Mesenchymal stem cell (in vitro differentiated cells and primary cell): ENCODE data around the gene TOGARAM2.

Experiments
- DNase-seq: peaks from one replicate; pipeline ENCODE4 v3.0.0-alpha.2; 2013
- H2AFZ ChIP-seq: one replicate; pipeline ENCODE4 v1.6.1; 2013; ENCODE audit warnings: low read depth, mild to moderate bottlenecking, control low read depth, inconsistent platforms, low read length, moderate library complexity
- H2AK5ac ChIP-seq: 2 replicates; pipeline ENCODE4 v1.6.1; 2013; ENCODE audit warnings: low read length, moderate library complexity, mild to moderate bottlenecking, inconsistent platforms; ENCODE audit not compliant: severe bottlenecking
- H2BK120ac ChIP-seq: one replicate; pipeline ENCODE4 v1.6.1; 2013; ENCODE audit warnings: low read depth, mild to moderate bottlenecking, inconsistent platforms, low read length, moderate library complexity
- H2BK12ac ChIP-seq, 2 experiments: one replicate each; pipeline ENCODE4 v1.6.1; 2013; ENCODE audit warnings: inconsistent platforms in 2 of 2, low read length in 2 of 2, mild to moderate bottlenecking in 2 of 2, moderate library complexity in 2 of 2, control low read depth in 1 of 2
- H2BK15ac ChIP-seq: one replicate; pipeline ENCODE4 v1.6.1; 2013; ENCODE audit warnings: mild to moderate bottlenecking, low read depth, inconsistent platforms; ENCODE audit not compliant: poor library complexity, severe bottlenecking
- H2BK5ac ChIP-seq: 2 replicates; pipeline ENCODE4 v1.6.1; 2013; ENCODE audit warnings: low read depth, mild to moderate bottlenecking, low read length, control low read depth, inconsistent platforms; ENCODE audit not compliant: poor library complexity, severe bottlenecking
- H3K14ac ChIP-seq, 2 experiments: one replicate each; pipeline ENCODE4 v1.6.1; 2013; ENCODE audit warnings: inconsistent platforms in 2 of 2, low read length in 2 of 2, control low read depth in 1 of 2, mild to moderate bottlenecking in 1 of 2, moderate library complexity in 1 of 2
- H3K18ac ChIP-seq, 2 experiments: one replicate each; pipeline ENCODE4 v1.6.1; 2013; ENCODE audit warnings: inconsistent platforms in 2 of 2, low read length in 2 of 2, control low read depth in 1 of 2, low read depth in 1 of 2, mild to moderate bottlenecking in 1 of 2
- H3K23ac ChIP-seq, 2 experiments: one replicate each; pipeline ENCODE4 v1.6.1; 2013; ENCODE audit warnings: inconsistent platforms in 2 of 2, low read length in 2 of 2, mild to moderate bottlenecking in 2 of 2, moderate library complexity in 2 of 2, control low read depth in 1 of 2
- H3K27ac ChIP-seq: 2 replicates; pipeline ENCODE4 v1.5.1; 2013; ENCODE audit warnings: mild to moderate bottlenecking, moderate library complexity, low read length, control low read depth, inconsistent platforms; ENCODE audit not compliant: poor library complexity, severe bottlenecking
- H3K27me3 ChIP-seq, 2 experiments: 2 replicates each; pipeline versions ENCODE4 v1.6.1 to v1.7.0; 2013; ENCODE audit warnings: low read length in 2 of 2, mild to moderate bottlenecking in 2 of 2, moderate library complexity in 2 of 2, control low read depth in 1 of 2, inconsistent platforms in 1 of 2; ENCODE audit not compliant: control insufficient read depth in 1 of 2, insufficient read depth in 1 of 2
- H3K36me3 ChIP-seq, 2 experiments: 2 replicates each; pipeline versions ENCODE4 v1.6.1 to v1.7.0; 2013; ENCODE audit warnings: low read length in 2 of 2, control low read depth in 1 of 2, inconsistent platforms in 1 of 2, low read depth in 1 of 2, mild to moderate bottlenecking in 1 of 2; ENCODE audit not compliant: insufficient read depth in 2 of 2, control insufficient read depth in 1 of 2
- H3K4ac ChIP-seq, 2 experiments: one replicate each; pipeline ENCODE4 v1.6.1; 2013; ENCODE audit warnings: inconsistent platforms in 2 of 2, low read length in 2 of 2, mild to moderate bottlenecking in 2 of 2, moderate library complexity in 2 of 2, control low read depth in 1 of 2, low read depth in 1 of 2
- H3K4me1 ChIP-seq: 2 replicates; pipeline ENCODE4 v1.6.1; 2013; ENCODE audit warnings: low read depth, low read length, control low read depth; ENCODE audit not compliant: control insufficient read depth, insufficient read depth
- H3K4me2 ChIP-seq: 2 replicates; pipeline ENCODE4 v1.6.1; 2013; ENCODE audit warnings: low read length, mild to moderate bottlenecking, inconsistent platforms; ENCODE audit not compliant: poor library complexity, severe bottlenecking
- H3K4me3 ChIP-seq, 2 experiments: 2 replicates each; pipeline versions ENCODE4 v1.5.1 to v1.7.0; 2013; ENCODE audit warnings: low read length in 2 of 2, mild to moderate bottlenecking in 2 of 2, control low read depth in 1 of 2, low read depth in 1 of 2; ENCODE audit not compliant: insufficient read depth in 1 of 2
- H3K79me1 ChIP-seq: replicated peaks from 2 replicates; pipeline ENCODE4 v1.6.1; 2013; ENCODE audit warnings: mild to moderate bottlenecking, control low read depth, low read length, inconsistent platforms; ENCODE audit not compliant: poor library complexity, severe bottlenecking
- H3K9ac ChIP-seq: 2 replicates; pipeline ENCODE4 v1.7.0; 2013; ENCODE audit warnings: mild to moderate bottlenecking, low read length, moderate library complexity
- H3K9me3 ChIP-seq: 2 replicates; pipeline ENCODE4 v1.7.0; 2013; ENCODE audit warnings: mild to moderate bottlenecking, low read length; ENCODE audit not compliant: control insufficient read depth
- H4K8ac ChIP-seq: one replicate; pipeline ENCODE4 v1.6.1; 2013; ENCODE audit warnings: inconsistent platforms, mild to moderate bottlenecking, low read length, moderate library complexity
- H4K91ac ChIP-seq: one replicate; pipeline ENCODE4 v1.6.1; 2013; ENCODE audit warnings: mild to moderate bottlenecking, low read length, inconsistent platforms
- WGBS: methylation state at CpG from one replicate; pipeline ENCODE4 v1.1.7; 2013; ENCODE audit warnings: mixed read lengths; 5-methylcytosine and 5-hydroxymethylcytosine counted together

The TOGARAM2 gene

DNA sequence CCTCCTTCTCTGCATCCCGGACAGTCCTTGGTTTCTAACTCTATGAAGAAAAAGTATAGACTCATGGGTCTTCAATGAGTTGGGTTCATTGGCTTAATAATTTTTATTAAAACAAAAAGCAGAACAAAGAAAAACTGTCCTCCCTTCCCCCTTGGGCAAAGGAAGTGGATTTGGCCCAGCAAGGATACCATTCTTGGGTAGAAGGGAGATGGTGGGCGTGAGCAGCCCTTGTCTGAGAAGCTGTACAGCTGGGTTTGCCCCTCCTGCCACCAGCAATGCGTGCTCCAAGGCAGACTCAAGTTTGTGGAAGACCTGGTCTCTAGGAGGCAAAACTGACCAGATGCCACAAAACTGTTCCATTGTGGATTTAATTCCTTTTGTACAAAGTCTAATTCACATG lies 80.5 kb downstream of the TOGARAM2 start:
- H3K36me3 ChIP-seq: no peaks in the 10 kb centered on the region
- no peak overlapping the region for H3K9ac ChIP-seq
- no peak for DNase-seq
- H3K18ac ChIP-seq: no peak overlapping the region
- no peak overlapping the region for H3K14ac ChIP-seq
- H2BK15ac ChIP-seq: no peak overlapping the region
- H4K8ac ChIP-seq: no peak overlapping the region
- H3K27me3 ChIP-seq: peaks cover 0 to 9% of the 10 kb centered on the region in 2 experiments
- peak overlapping the region in 1 of 2 experiments; percentile 34 for H3K23ac ChIP-seq
- H2BK5ac ChIP-seq: no peak overlapping the region
- 95% methylated on average over 2 of the region's 3 CpGs for WGBS
- no peak overlapping the region for H3K4ac ChIP-seq
- no peak overlapping the region for H4K91ac ChIP-seq
- no peak overlapping the region for H2AK5ac ChIP-seq
- H3K9me3 ChIP-seq: no peaks in the 10 kb centered on the region
- no peak overlapping the region for H3K27ac ChIP-seq
- H2BK12ac ChIP-seq: no peak overlapping the region
- no peaks in the 10 kb centered on the region for H3K79me1 ChIP-seq
- no peak overlapping the region for H2BK120ac ChIP-seq
- H3K4me3 ChIP-seq: no peak overlapping the region
- no peak overlapping the region for H2AFZ ChIP-seq
- H3K4me1 ChIP-seq: peaks cover 2% of the 10 kb centered on the region
- H3K4me2 ChIP-seq: no peak overlapping the region

DNA sequence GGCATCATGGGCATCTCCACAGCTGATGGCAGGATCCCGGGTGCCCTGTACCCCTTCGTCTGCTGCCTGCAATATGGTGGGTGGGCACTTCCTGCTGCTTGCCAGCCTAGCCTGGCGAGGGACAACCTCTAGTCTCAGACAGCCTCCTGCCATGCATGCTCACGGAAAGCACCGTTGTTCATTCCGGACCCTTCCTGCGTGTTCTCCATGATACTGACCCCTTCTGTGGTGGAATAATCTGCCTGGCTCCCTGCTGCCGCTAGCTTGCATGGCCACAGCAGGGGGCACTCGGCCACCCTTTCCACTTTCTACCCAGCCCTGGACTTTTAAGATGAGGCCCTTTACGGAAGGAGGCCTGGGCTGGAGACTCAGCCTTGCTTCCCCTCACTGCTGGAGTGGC lies 81.3 kb downstream of the TOGARAM2 start:
- Histone ChIP-seq H2BK120ac (no peak overlapping the region), H3K27ac (no peak overlapping the region), H2BK5ac (no peak overlapping the region), H3K14ac (peak overlapping the region in 1 of 2 experiments; percentile 72), H3K18ac (no peak overlapping the region), H3K9ac (no peak overlapping the region), H3K4ac (no peak overlapping the region), H2BK12ac (no peak overlapping the region), H3K4me3 (no peak overlapping the region), H3K27me3 (peaks cover 0 to 9% of the 10 kb centered on the region in 2 experiments), H4K8ac (no peak overlapping the region), H3K23ac (peak overlapping the region in 1 of 2 experiments; percentile 37), H3K4me2 (no peak overlapping the region), H3K4me1 (peaks cover 2% of the 10 kb centered on the region), H3K79me1 (no peaks in the 10 kb centered on the region), H2BK15ac (no peak overlapping the region), H3K9me3 (no peaks in the 10 kb centered on the region), H4K91ac (no peak overlapping the region), H2AK5ac (no peak overlapping the region), H3K36me3 (no peaks in the 10 kb centered on the region), H2AFZ (no peak overlapping the region)
- WGBS: 92% methylated on average over 10 of the region's 10 CpGs
- DNase-seq: no peak

DNA sequence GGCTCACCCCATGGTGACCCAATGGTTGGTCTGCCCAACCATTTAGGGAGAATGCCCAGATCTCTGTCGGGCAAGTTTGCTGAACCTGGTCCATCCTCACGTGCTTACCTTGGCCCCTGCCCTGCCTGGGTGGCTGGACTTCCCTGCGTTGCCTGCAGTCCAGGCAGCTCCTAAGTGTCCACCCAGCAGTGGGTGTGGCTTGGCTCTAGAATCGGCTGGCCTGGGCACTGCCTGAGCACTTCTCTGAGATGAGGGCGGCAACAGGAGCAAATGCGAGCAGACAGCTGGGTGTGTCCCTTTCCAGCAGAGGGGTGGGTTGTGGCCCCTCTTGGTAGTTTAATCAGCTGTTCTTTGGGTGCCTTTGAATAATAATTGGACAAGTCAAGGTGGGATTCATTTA lies 82.0 kb downstream of the TOGARAM2 start:
- Histone ChIP-seq H2BK15ac (no peak overlapping the region), H3K4ac (no peak overlapping the region), H3K36me3 (no peaks in the 10 kb centered on the region), H2BK120ac (no peak overlapping the region), H2BK12ac (no peak overlapping the region), H3K18ac (no peak overlapping the region), H3K27me3 (peaks cover 0 to 3% of the 10 kb centered on the region in 2 experiments), H3K23ac (no peak overlapping the region), H2BK5ac (no peak overlapping the region), H3K4me1 (peaks cover 2% of the 10 kb centered on the region), H3K4me3 (peak overlapping the region in 1 of 2 experiments; percentile 52), H3K27ac (no peak overlapping the region), H2AK5ac (no peak overlapping the region), H3K9me3 (no peaks in the 10 kb centered on the region), H3K4me2 (no peak overlapping the region), H4K91ac (no peak overlapping the region), H3K9ac (peak overlapping the region; percentile 15), H4K8ac (no peak overlapping the region), H2AFZ (no peak overlapping the region), H3K79me1 (no peaks in the 10 kb centered on the region), H3K14ac (peak overlapping the region in 1 of 2 experiments; percentile 37)
- DNase-seq: no peak
- WGBS: 96% methylated on average over 6 of the region's 6 CpGs

DNA sequence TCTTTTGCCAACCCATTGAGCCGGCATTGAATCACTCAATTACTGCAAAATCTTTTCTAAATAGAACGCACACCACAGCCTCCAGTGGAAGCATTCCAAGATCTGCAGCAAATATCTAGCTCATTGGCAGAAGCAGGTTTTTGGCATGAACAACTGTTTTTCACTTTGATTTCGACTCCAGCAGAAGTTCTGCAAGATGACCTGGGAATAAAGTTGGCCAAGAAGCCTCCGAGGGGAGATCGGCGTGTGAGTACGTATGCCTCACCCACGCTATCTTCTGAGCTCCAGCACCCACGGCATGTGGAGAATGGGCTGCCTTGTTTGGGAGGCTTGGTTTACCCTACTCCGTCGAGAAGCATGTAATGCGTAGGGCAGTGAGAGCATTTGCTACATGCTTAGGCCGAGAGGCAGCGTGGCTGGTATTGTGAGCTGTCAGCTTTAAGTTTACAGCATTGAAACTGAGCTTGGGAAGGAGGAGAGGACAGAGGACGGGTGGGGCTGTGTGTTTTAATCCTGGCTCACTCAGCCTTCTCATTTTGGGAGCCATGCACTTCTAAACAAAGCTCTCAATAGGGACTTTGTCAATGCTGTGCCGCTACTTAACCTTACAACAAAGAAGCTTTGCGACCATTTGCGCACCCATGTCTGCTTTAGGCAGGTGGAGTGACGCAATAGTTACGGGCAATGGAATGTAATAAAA lies 82.7 kb downstream of the TOGARAM2 start:
- H2BK15ac ChIP-seq: no peak overlapping the region
- H3K36me3 ChIP-seq: no peaks in the 10 kb centered on the region
- no peak overlapping the region for H3K14ac ChIP-seq
- no peak overlapping the region for H2BK120ac ChIP-seq
- H3K9me3 ChIP-seq: no peaks in the 10 kb centered on the region
- no peak overlapping the region for H2AK5ac ChIP-seq
- peak overlapping the region in 1 of 2 experiments; percentile 52 for H3K4me3 ChIP-seq
- H4K91ac ChIP-seq: no peak overlapping the region
- no peak overlapping the region for H2AFZ ChIP-seq
- peak overlapping the region; percentile 46 for H3K9ac ChIP-seq
- no peaks in the 10 kb centered on the region for H3K27me3 ChIP-seq
- no peak overlapping the region for H3K4me2 ChIP-seq
- no peak overlapping the region for H2BK12ac ChIP-seq
- 93% methylated on average over 19 of the region's 20 CpGs for WGBS
- H3K27ac ChIP-seq: no peak overlapping the region
- no peak overlapping the region for H4K8ac ChIP-seq
- no peak overlapping the region for H3K4ac ChIP-seq
- no peak overlapping the region for H3K23ac ChIP-seq
- peaks cover 2% of the 10 kb centered on the region for H3K4me1 ChIP-seq
- no peak overlapping the region for H3K18ac ChIP-seq
- no peak for DNase-seq
- H3K79me1 ChIP-seq: no peaks in the 10 kb centered on the region
- H2BK5ac ChIP-seq: no peak overlapping the region
